Pancreas (tissue), 10 donors: Measurements from ENCODE around the gene HSD17B12. TPM values are rescaled to one million over a fixed set of nuclear protein-coding genes. Genes with fewer than 3 reads are reported as not detected.

Source experiments
- ATAC-seq, 4 donors: fragments of 200-7000 bp; cut with Tn5 transposase; one replicate each; pipeline versions ENCODE4 v1.8.0 to v1.9.1; 2020; ENCODE audit warnings: mild to moderate bottlenecking in 4 of 4, moderate library complexity in 4 of 4
- DNase-seq, 6 donors: peaks; one replicate each; pipeline ENCODE4 v3.0.0-alpha.2; 2020
- FAIRE-seq: peaks from 2 replicates; lab custom pipeline; 2012; peaks lifted over from hg19 to GRCh38; lab: Jason Lieb, UNC
- H3K27ac ChIP-seq, 4 donors: fragments of 200-600 bp; sonication (generic); 1 replicate in 3 of 4; 2 replicates in 1 of 4; pipeline versions ENCODE4 v1.5.0 to v1.8.0; 2020
- H3K27me3 ChIP-seq, 4 donors: fragments of 200-600 bp; one replicate each; pipeline ENCODE4 v1.8.0; 2021
- H3K36me3 ChIP-seq, 3 donors: fragments of 200-600 bp; sonication (generic) in 1 of 3; one replicate each; pipeline versions ENCODE4 v1.5.0 to v1.8.0; 2020 to 2021
- H3K4me1 ChIP-seq, 3 donors: fragments of 200-600 bp; one replicate each; pipeline ENCODE4 v1.8.0; 2021
- H3K4me3 ChIP-seq, 4 donors: fragments of 200-600 bp; sonication (generic) in 2 of 4; one replicate each; pipeline versions ENCODE4 v1.5.0 to v1.8.0; 2020 to 2021
- H3K9me3 ChIP-seq, 4 donors: fragments of 200-600 bp; one replicate each; pipeline ENCODE4 v1.8.0; 2021
- CTCF ChIP-seq, 4 donors: fragments of 200-600 bp; sonication (generic) in 3 of 4; IDR thresholded peaks; one replicate each; pipeline versions ENCODE4 v1.5.0 to v1.8.0; 2021; ENCODE audit warnings: antibody characterized with exemption in 4 of 4
- WGBS, 2 donors: extraction: QIAGEN DNeasy Blood & Tissue Kit; methylation state at CpG; one replicate each; pipeline ENCODE4 v1.1.7; 2013; 5-methylcytosine and 5-hydroxymethylcytosine counted together
- intact Hi-C, 3 donors: fragments of 100-400 bp; cut with DNase I; formaldehyde crosslinking; loops; one replicate each; pipeline versions ENCODE4 v1.11.1 to v1.14.2; 2022
- polyA plus RNA-seq, 2 donors: library from polyadenylated mRNA; stranded (reverse); fragments of 200-250 nt; gene quantifications; one replicate each; pipeline ENCODE4 v1.2.3, GENCODE V29; 2013
- total RNA-seq, 6 donors: library from RNA; stranded (reverse); fragmentation: NEBNext Ultra II Directional in 4 of 6; extraction: Animal tissue kit (Norgen Biotek cat#: 25700) in 4 of 6; gene quantifications; one replicate each; pipeline versions ENCODE4 v1.2.1 to v1.2.4, GENCODE V29; 2021 to 2023
- donor health status: healthy with polysubstance abuse.
- donor health status: DM: no; HTN: no; CAD: no; lungs with moderate emphysema.
- donor health status: DM: no; HTN: no; CAD: no.
- donor health status: control.
- donor health status: control.
- donor health status: Bipolar disorder and iron deficiency.
- donor health status: DM: yes; HTN: yes; CAD: no.
- donor health status: DM: no; HTN: no; CAD: no.
- donor health status: DM: no; HTN: no; CAD: no.
- donor health status: DM: yes; HTN: yes; CAD: no.

Gene HSD17B12
- total and polyA plus RNA-seq, 8 donors = 21.0 to 51.9 (median 38.9) TPM

- Histone ChIP-seq H3K9me3 (no peaks in the 10 kb centered on the region), H3K4me3 (no peak overlapping the region), H3K27me3 (no peaks in the 10 kb centered on the region), H3K27ac (no peak overlapping the region), H3K4me1 (no peaks in the 10 kb centered on the region), H3K36me3 (no peaks in the 10 kb centered on the region)
- ATAC-seq (no peak), FAIRE-seq (no peak), DNase-seq (no peak)
- intact Hi-C loops = no loop called here
- 97 to 98% methylated on average over 3 of the region's 3 CpGs for WGBS, 2 donors
- TF ChIP-seq CTCF (IDR thresholded peaks at IDR 0.05) = no peak
Observed at GRCh38 chr11:43770173-43770572, 89.6 kb downstream of the HSD17B12 start.

GRCh38 chr11:43772733-43773132 lies 92.2 kb downstream of the HSD17B12 start:
- Histone ChIP-seq H3K9me3 (no peaks in the 10 kb centered on the region), H3K27ac (no peak overlapping the region), H3K4me1 (no peaks in the 10 kb centered on the region), H3K4me3 (no peak overlapping the region), H3K36me3 (no peaks in the 10 kb centered on the region), H3K27me3 (no peaks in the 10 kb centered on the region)
- intact Hi-C loops = no loop called here
- whole genome bisulfite sequencing, 2 donors = 97 to 98% methylated on average over 7 of the region's 7 CpGs
- TF ChIP-seq CTCF (IDR thresholded peaks at IDR 0.05) = no peak
- DNase-seq (no peak), FAIRE-seq (no peak), ATAC-seq (no peak)

DNA sequence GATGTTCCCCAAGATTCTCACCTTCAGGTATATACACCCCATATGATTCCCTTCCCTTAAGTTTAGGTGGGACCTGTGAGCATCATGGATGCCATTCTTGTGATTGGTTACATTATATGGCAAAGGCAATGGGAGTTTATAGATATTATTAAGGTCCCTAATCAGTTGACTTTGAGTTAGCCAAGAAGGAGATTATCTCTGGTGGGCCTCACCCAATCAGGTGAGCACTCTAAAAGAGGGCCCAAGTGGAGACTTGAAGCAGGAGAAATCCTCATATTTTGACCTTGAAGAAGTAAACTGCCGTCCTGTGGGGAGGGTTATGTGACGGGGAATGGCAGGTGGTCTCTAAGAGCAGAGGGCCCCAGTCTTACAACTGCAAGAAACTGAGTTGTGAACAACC lies 94.2 kb downstream of the HSD17B12 start:
- WGBS, 2 donors = 96 to 98% methylated on average over 2 of the region's 2 CpGs
- intact Hi-C loops = no loop called here
- H3K9me3 ChIP-seq = no peaks in the 10 kb centered on the region
- no peak overlapping the region for H3K27ac ChIP-seq
- no peaks in the 10 kb centered on the region for H3K4me1 ChIP-seq
- H3K36me3 ChIP-seq = no peaks in the 10 kb centered on the region
- H3K4me3 ChIP-seq = no peak overlapping the region
- no peaks in the 10 kb centered on the region for H3K27me3 ChIP-seq
- no peak for FAIRE-seq
- no peak for DNase-seq
- TF ChIP-seq CTCF (IDR thresholded peaks at IDR 0.05) = no peak
- no peak for ATAC-seq

GRCh38 chr11:43779306-43779705 lies 98.8 kb downstream of the HSD17B12 start:
- no peaks in the 10 kb centered on the region for H3K4me1 ChIP-seq
- 87 to 93% methylated on average over 2 of the region's 2 CpGs for whole genome bisulfite sequencing, 2 donors
- no peaks in the 10 kb centered on the region for H3K36me3 ChIP-seq
- no peaks in the 10 kb centered on the region for H3K27me3 ChIP-seq
- no peak for TF ChIP-seq CTCF (IDR thresholded peaks at IDR 0.05)
- H3K9me3 ChIP-seq = no peaks in the 10 kb centered on the region
- intact Hi-C loops = no loop called here
- H3K4me3 ChIP-seq = no peak overlapping the region
- FAIRE-seq (no peak), ATAC-seq (no peak), DNase-seq (no peak)
- no peak overlapping the region for H3K27ac ChIP-seq

GRCh38 chr11:43784301-43784700 lies 103.8 kb downstream of the HSD17B12 start:
- TF ChIP-seq CTCF (IDR thresholded peaks at IDR 0.05) = no peak
- intact Hi-C loops = no loop called here
- Histone ChIP-seq H3K27me3 (no peaks in the 10 kb centered on the region), H3K27ac (no peak overlapping the region), H3K4me3 (no peak overlapping the region), H3K36me3 (no peaks in the 10 kb centered on the region), H3K4me1 (no peaks in the 10 kb centered on the region), H3K9me3 (no peaks in the 10 kb centered on the region)
- DNase-seq (no peak), FAIRE-seq (no peak), ATAC-seq (no peak)
- WGBS, 2 donors = 100% methylated on average over 1 of the region's 1 CpG
